Thyroid gland (tissue), 4 donors: Measurements from ENCODE around the gene RPRD1A.

Experiments
- POLR2A ChIP-seq, 2 donors: fragments of 450-650 bp; IDR thresholded peaks; one replicate each; pipeline ENCODE4 v1.6.1; 2017; ENCODE audit warnings: antibody characterized with exemption in 2 of 2, mild to moderate bottlenecking in 2 of 2, moderate library complexity in 1 of 2
- TF ChIP-seq, protein P1 (sequence below), 6 experiments: fragments of 200-600 bp in 3 of 6; fragments of 450-650 bp in 3 of 6; sonication (generic) in 3 of 6; IDR thresholded peaks; one replicate each; pipeline ENCODE4 v1.5.1; 2016 to 2019; ENCODE audit warnings: antibody characterized with exemption in 6 of 6, mild to moderate bottlenecking in 2 of 6, inconsistent platforms in 1 of 6, moderate library complexity in 1 of 6

DNA sequence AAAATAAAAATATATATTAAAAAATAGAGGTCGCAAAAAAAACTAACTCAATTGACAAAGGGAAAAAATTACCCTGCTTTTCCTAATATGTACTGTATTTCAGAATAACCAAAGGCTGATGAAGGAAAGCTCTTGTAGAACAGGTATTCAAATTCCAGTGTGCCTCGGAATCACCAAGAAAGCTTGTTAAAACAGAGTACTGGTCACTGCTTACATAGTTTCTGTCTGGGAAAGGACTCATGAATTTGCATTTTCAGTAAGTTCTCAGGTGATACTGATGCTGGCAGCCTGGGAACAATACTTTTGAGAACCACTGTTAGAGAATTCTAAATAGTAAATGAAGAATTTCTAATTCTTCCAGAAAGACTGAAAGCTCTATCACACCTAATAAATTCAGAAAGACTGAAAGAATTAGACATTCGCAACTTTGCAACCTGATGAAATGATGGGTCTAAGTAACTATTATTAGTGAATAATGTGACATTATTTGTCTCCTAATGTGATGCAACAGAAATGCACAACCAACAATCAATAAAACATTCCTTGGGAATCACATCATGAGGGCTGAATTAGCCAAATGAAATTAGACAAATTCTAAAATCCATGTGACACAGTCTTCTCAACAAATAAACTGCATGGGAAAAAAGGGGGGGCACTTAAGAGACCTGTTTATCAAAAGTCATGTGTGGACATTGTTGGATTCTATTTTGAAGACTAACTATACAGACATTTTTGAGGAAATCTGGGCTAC, 21.9 kb downstream of the RPRD1A start:
- TF ChIP-seq, protein P1, sequence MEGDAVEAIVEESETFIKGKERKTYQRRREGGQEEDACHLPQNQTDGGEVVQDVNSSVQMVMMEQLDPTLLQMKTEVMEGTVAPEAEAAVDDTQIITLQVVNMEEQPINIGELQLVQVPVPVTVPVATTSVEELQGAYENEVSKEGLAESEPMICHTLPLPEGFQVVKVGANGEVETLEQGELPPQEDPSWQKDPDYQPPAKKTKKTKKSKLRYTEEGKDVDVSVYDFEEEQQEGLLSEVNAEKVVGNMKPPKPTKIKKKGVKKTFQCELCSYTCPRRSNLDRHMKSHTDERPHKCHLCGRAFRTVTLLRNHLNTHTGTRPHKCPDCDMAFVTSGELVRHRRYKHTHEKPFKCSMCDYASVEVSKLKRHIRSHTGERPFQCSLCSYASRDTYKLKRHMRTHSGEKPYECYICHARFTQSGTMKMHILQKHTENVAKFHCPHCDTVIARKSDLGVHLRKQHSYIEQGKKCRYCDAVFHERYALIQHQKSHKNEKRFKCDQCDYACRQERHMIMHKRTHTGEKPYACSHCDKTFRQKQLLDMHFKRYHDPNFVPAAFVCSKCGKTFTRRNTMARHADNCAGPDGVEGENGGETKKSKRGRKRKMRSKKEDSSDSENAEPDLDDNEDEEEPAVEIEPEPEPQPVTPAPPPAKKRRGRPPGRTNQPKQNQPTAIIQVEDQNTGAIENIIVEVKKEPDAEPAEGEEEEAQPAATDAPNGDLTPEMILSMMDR (IDR thresholded peaks at IDR 0.05): no peak
- TF ChIP-seq POLR2A (IDR thresholded peaks at IDR 0.05): no peak
